HG03432 (cell line): ENCODE data around the gene ADAP1.
A peak's percentile ranks its signal among the peaks of the same experiment; 100 is the strongest.

ENCODE experiments used
- ATAC-seq: cut with Tn5 transposase; IDR thresholded peaks from one replicate; pipeline ENCODE4 v1.9.1; 2021; ENCODE audit warnings: mild to moderate bottlenecking, moderate library complexity; ENCODE audit not compliant: unreplicated experiment

ADAP1 gene

GRCh38 chr7:910931-911431 lies 43.5 kb downstream of the ADAP1 start:
- ATAC-seq, result no peak

GRCh38 chr7:910441-910861 lies 44.0 kb downstream of the ADAP1 start:
- ATAC-seq, result no peak

- no peak for ATAC-seq
Measured at GRCh38 chr7:909358-910329, 44.8 kb downstream of the ADAP1 start.

- peak; percentile 75 for ATAC-seq
Measured at GRCh38 chr7:908591-909357, 45.7 kb downstream of the ADAP1 start.

- ATAC-seq, result peak; percentile 6
Measured at GRCh38 chr7:908159-908581, 46.3 kb downstream of the ADAP1 start.

- ATAC-seq, result no peak
Measured at GRCh38 chr7:907158-907980, 47.1 kb downstream of the ADAP1 start.

GRCh38 chr7:906776-907157 lies 47.7 kb downstream of the ADAP1 start:
- ATAC-seq, result no peak

GRCh38 chr7:904847-905246 lies 49.6 kb downstream of the ADAP1 start:
- no peak for ATAC-seq

- no peak for ATAC-seq
Measured at GRCh38 chr7:903921-904755, 50.3 kb downstream of the ADAP1 start.

GRCh38 chr7:902996-903395 lies 51.5 kb downstream of the ADAP1 start:
- ATAC-seq, result no peak

- no peak for ATAC-seq
Measured at GRCh38 chr7:901388-902154, 52.9 kb downstream of the ADAP1 start.

- no peak for ATAC-seq
Measured at GRCh38 chr7:901041-901387, 53.5 kb downstream of the ADAP1 start.

- no peak for ATAC-seq
Measured at GRCh38 chr7:900331-901040, 54.0 kb downstream of the ADAP1 start.

- ATAC-seq, result no peak
Measured at GRCh38 chr7:899806-900205, 54.7 kb downstream of the ADAP1 start.

GRCh38 chr7:898855-899681 lies 55.4 kb downstream of the ADAP1 start:
- no peak for ATAC-seq

- no peak for ATAC-seq
Measured at GRCh38 chr7:898460-898854, 56.0 kb downstream of the ADAP1 start.

- ATAC-seq, result no peak
Measured at GRCh38 chr7:897771-898376, 56.6 kb downstream of the ADAP1 start.
